ENCODE results near the gene MFAP2.

Gene MFAP2, protein sequence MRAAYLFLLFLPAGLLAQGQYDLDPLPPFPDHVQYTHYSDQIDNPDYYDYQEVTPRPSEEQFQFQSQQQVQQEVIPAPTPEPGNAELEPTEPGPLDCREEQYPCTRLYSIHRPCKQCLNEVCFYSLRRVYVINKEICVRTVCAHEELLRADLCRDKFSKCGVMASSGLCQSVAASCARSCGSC

DNA sequence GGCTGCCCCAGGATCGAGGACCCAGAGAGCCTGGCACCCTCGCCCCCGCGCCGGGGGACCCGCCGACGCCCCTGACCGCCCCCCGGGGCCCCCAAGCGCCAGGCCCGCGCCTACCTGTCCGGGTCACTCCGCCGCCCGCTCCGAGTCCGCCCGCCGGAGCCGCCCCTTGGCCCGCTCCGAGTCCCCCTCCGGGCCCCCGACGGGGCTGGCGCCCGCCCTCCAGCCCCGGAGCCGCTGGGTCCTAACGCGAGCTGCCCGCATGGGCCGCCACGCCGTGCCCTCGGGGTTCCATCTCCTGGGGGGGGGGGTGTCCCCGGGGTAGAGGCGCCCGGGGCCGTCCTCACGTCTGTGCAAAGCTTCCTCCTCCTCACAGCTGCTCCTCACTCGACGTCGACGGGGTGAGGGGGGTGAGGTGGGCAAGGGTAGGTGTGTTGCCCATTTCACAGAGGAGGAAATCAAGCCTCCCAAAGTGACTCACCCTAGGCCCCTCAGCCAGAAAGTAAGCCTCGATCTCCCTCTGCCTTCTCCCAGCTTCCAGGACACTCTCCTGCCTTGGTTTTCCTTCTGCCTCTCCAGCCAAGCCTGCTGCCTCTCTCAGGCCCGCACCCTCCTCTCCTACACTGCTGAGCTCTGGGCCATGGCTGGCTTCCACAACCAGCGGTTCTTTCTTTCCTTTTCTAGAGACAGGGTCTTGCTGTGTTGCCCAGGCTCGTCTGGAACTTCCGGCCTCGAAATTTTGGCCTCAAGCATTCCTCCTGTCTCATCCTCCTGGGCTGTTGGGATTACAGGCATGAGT lies at the start of gene MFAP2:
MFAP2 (minus strand) TSS at position 148 of the 796 bp plus-strand sequence. CDS start 2,347 bp downstream, outside the sequence.
- no peak for DNase-seq

DNA sequence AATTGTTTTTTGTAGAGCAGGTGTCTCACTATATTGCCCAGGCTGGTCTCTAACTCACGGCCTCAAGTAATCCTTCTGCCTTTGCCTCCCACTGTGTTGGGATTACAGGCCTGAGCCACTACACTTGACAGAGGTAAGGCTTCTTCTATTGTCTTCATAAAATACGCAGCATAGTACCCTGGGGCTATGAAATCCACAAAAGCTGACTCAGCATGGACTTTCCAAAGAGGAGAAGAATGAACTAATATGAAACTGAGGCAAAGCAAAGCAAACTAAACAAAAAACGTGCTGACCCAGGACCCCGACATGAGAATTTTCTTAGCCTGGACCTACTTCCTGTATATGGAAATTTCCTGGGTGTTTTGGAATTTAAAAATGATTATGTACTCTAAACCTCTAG lies 49.8 kb upstream of the MFAP2 start:
- DNase-seq: no peak

DNA sequence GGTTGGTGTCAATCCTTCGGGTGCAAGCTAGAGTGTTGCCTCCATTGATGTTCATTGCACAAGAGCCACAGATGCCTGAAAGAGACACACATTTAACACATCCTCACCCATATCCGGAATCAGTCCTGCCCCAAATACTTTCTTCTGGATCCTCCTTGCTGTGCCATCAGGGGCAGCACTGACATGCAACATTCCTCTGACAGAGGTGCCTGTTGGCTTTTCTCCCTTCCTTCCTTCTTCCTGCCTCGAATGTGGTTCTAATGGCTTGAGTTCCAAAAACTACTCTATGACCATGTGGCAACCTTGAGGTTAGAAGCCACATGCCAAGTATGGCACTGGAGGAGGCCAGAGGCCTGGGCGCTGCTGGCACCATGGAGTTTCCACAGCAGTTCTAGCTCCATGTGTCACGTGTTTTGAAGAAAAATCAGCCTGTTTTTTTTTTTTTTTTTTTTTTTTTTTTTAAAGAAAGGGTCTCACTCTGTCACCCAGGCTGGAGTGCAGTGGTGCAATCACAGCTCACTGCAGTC lies 48.3 kb upstream of the MFAP2 start:
- no peak for DNase-seq

DNA sequence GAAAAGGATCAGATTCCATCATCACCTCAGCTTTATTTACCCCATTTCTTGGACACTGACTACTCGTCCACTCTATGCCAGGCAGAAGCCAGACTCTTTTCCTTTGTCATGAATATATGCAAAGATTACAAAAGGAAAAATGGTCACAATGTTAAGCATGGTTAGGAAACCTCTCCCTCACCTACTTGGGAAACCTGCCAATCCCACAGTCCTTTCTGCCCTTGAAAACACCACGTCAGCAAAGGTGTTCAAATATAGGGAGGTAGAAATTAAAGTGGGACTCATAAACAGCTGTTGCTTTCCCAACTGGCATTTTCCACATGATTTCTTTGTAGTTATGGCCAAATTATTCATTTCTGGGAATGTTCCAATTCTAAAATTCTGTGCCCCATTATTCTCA lies 47.5 kb upstream of the MFAP2 start:
- no peak for DNase-seq

DNA sequence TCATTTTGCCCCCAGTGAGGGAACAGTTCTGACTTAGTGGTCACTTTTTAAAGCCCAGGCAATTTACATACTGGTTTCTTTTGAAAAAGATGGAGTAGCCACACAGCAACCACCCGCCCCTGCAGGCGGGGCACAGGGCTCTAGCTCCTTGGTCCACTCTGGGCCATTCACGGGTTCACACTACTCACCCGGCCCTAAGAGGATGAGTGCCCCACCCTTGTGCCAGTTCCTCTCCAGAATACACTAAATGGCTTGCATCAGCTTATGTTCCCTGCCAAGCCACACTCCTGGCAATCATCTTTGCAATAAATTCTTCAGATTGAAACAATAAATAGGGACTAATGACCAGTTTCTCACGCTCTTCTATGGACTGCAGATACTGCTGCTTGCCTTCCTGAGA lies 47.0 kb upstream of the MFAP2 start:
- no peak for DNase-seq

DNA sequence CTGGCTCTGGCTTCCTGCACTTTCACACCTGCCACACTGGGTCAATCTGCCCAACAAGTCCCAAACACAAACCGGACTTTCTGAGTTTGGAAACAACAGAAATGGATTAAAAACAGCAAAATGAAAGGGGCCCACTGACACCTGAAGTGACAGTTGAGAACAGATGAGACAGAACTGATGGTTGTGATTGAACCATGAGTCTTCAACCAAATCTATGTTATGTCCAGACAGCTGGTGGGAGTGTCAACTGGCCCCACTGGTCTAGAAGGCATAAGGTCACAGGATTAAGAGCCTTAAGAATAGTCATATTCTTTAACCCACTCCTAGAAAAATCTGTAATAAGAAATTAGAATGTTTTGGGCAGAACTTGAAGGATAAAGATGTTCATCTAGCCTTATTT lies 44.3 kb upstream of the MFAP2 start:
- no peak for DNase-seq

DNA sequence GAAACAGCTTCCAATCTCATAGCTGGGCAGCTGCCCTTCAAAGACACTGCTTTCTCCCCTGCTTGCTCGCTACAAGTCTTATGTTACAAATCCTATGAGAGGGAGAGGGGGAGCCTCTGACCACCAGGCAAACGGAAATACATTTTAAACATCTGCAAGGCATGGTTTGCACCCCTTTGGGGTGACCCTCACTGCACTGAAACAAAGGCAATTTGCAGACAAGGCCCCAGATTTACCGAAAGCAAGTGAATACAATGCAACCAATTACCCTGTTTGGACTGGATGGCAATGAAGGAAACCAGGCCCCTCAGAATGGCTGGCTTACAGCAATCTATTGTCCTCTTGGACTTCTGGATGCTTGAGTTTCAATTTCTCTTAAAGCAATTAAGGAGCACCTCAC lies 43.2 kb upstream of the MFAP2 start:
- no peak for DNase-seq

DNA sequence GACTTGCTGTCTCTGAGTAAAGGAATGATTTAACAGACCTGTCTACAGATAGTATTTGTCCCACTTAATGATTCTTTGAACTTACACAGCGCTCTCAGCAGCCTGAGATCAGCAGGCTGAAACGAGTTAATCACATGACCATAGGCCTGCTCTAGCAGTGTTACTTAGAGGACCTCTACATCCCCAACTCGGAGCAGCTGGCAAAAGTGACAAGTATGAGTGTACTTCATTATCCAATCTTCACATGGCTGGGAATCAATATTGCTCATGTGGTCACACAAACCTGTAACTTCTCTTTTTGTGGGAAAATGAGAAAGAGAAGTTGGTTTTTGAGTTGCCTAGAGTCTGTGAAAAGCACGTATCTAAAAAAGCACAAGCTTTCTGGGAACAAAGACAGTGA lies 42.7 kb upstream of the MFAP2 start:
- no peak for DNase-seq

DNA sequence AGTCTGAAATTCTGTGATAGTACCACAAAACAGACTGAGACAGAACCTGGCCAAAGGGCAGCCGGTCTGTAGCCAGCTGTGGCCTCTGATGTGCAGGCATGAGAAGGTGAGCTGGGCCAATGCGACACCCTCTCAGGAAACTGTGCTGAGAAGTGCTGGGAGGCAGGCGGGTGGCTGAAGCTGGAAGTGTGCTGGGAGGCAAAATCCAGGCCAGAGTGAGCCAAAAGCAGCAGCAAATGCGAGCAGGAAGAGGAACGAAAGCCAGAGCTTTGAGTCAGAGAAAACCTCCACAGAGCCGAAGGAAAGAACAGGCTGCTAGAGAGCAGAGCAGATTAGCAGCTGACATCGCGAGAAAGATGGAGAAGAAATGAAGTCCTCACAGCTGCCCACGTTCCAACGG lies 41.5 kb upstream of the MFAP2 start:
- DNase-seq: no peak

DNA sequence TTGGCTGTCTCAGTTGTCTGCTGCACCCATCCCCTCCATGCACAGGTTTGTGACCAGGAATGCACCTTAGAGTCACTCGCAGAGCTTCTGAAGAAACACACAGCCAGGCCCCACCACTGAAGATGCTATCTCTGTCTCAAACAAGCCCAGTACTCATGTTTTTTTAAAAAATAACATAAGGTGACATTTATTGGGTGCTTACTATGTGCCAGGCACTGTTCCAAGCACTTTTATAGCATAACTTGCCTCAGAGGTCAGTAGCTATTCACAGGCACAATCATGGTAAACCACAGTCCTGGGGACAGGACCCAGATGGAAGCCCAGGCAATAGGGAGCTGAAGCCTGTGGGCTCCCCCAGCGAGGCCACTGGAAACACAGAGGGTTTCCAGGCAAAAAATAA lies 40.1 kb upstream of the MFAP2 start:
- DNase-seq: no peak

DNA sequence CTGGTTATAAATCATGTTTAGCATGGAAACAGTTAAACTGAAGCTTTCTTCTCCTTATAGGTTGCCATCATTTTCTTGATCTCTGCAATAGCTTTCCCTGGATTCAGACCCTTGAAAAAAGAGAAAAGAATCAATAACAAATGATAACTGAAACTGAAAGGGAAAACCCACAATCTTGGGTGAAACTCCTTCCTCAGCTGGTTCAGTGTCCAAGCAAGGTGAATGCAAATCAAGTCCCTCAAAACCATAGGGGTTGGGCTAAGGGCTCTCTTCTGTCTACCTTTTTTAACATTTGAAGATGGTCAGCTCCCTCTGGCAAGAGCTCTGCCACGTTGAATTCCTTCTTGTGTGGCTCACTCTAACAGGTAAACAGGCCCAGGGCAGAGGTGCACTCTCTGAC lies 38.4 kb upstream of the MFAP2 start:
- no peak for DNase-seq

DNA sequence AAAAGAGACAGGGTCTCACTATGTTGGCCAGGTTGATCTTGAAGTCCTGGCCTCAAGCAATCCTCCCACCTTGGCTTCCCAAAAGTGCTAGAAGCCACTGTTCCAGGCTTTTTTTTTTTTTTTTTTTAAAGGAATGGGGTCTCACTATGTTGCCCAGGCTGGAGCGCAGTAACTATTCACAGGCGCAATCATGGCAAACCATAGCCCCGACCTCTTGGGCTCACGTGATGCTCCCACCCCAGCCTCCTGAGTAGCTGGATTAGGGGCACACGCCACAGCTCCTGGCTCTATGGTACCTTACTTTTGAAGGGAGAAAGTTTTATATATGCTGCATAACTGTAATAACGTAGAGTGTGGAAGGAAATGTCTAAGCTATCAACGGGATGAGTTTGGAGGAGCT lies 37.0 kb upstream of the MFAP2 start:
- DNase-seq: no peak

DNA sequence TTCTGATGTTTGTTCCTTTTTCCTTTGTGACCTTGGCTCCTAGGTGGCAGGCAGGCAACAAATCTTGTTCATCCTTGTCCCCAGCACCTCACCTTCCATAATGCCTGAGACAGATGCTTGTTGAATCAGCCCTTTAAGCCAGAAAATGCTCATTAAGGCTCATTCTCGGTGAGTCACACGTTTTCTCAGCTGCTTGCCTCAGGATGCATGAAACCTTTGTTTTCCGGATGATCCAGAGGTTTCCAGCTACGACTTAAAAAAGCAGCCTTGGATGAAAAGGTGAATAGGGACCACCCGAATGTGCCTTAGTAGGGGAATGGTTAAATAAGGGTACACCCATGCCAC lies 35.9 kb upstream of the MFAP2 start:
- DNase-seq: no peak

DNA sequence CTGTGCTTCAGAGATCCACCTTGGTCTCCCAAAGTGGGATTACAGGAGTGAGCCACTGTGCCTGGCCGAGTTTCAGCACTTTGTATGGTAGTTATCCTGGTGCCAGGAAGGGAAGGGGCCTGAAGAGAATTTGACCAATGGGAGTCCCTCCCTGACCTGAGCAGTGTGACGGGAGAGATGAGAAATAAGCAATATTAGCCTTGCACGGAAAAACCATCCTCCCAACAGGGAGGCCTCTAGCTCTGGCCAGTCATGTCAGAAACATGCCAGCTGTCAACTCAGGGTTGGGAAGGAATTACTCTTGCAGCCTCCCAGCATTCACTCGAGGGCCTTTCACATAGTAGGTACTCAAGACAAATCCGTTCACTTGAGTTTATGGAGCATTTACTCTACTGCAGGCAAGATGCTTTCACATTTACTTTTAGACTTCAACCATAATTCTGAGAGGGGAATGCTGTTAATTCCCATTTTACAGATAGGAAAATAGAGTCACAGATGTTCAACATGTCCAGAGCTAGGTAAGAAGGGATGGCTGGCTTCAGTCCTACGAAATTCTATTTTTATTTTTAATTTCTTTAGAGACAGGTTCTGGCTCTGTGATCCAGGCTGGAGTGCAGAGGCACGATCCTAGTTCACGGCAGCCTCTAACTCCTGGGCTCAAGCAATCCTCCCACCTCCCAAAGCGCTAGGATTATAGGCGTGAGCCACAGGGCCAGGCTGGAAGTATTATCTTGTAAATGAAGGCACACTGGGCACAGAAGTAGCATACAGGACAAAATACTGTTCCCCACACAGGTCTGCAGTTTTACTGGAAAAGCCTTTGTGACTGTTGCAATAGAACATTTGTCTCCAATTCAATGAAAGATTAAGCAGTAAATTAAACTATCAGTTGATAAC lies 34.5 kb upstream of the MFAP2 start:
- no peak for DNase-seq

DNA sequence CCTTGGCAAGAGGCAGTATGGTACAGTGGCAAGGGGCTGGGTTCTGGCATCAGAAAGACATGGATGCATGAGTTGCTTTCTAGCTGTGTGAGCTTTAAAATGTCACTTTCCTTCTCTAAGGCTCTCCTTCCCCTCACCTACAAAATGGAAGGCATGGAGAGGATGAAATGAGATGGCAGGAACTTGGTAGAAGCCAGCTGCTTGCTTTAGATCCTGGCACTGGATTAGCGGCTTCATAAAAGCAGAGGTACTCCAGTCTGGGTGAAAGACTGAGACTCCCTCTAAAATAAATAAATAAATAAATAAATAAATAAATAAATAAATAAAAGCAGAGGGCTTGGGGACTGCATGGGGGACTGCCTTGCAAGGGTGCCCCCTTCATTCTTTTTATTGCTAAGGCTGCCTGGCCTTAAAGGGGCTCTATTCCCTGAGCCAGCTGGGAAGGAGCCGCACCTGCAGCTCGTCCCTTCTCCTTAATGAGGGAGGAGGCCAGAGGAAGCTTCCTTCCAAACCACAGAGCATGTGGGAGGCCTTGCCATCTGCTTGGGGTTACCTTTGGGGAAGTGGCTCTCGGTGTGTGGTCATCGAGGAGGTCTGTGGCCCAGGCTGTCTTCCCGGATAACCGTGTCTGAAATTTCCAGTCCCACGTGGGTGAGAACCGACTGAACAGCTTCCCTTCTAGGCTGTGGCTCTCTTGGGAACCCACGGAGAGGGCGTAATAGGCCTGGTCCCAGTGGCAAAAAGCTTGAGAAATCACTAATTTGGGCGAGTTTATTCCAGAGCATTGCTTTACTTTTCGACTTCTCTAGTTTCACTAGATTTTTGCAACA lies 33.3 kb upstream of the MFAP2 start:
- no peak for DNase-seq

DNA sequence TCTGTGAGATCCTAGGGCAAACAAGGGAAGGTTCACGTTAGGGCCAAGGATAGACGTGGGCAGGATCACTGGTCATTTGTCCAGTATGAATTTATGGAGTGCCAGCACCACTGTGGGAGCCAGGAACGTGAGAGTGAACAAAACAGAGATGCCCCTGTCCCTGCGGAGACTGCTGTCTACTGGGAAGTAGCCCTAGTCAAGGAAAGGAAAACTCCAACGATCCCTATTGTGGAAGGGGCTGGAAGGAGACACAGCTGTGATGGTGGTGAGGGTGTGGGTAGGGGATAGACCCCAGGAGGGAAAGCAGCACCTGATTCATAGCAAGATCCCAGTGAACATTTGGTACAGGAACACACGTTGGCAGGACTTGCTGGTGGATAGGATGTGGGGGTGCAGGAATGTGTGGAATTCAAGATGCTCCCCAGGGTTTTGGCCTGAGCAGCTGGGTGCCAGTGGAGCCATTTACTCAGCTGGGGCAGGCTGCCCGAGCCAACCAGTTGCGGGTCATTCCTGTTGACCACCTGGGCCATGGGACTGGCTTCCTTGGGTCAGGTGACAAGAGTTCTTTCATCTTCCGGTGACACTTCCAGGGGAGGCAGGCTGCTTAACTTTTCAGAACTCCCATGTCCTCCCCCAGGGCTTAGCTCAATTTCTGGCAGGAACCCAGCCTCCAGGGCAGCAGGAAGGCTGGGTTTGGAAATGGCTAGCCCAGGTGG lies 32.5 kb upstream of the MFAP2 start:
- DNase-seq: no peak

DNA sequence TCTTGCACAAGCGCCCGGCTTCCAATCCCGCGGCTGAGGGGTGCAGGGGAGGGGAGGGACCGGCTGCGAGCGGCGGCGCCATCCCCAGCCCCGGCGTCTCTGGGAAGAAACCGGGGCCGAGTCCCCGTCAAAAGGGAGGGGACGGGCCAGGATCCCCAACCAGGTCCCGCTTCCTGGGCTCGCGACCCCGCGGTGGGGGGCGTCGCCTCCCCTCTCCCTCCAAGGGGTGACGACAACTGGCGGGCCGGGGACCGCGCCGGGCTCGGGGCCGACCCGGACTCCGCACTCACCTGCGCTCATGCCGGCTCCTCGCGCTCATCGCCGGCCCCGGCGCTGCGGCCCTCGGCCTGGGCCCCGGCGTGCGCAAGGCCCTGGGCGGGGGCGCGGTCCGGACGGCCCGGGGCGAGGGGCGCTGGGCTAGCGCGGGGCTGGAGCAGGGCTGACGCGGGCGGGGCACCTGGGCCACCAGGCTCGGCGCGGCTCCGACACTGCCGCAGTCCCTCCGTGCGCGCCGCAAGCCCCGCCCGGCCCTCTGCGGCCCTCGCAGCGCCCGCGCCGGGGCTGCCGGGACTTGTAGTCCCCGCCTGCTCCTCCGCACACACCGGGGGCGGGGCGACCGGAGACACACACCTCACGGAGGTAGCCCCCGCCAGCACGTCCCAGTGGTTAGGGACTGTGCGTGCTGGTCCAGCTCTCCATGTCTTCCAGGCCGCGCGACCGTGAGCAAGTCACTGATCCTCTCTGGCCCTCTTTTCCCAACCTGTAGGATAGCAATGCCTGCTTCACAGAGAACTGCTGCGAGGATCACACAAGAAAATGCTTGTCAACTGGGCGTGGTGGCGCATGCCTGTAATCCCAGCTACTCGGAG lies 31.3 kb upstream of the MFAP2 start, which contains the start of gene ATP13A2:
ATP13A2 (minus strand) TSS at position 490 of the 869 bp plus-strand sequence; CDS start at position 300, 190 bp downstream.
- peak; percentile 62 for DNase-seq

DNA sequence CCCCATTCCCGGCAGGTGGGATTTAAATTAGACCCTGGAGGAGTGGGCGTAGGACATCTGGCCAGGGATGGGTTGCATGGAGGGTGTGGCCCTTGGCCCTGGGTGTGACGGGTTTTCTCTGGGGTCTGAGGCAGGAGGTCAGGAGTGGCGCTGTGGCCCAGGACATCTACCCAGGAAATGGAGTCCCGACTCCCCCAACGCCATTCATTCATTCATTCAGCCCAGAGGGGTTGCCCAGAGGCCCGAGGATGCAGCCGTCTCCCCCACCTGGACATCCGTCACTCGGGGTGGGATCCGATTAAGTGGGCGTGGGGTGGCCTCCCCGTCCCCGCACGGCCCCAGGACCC lies 30.6 kb upstream of the MFAP2 start:
- no peak for DNase-seq

DNA sequence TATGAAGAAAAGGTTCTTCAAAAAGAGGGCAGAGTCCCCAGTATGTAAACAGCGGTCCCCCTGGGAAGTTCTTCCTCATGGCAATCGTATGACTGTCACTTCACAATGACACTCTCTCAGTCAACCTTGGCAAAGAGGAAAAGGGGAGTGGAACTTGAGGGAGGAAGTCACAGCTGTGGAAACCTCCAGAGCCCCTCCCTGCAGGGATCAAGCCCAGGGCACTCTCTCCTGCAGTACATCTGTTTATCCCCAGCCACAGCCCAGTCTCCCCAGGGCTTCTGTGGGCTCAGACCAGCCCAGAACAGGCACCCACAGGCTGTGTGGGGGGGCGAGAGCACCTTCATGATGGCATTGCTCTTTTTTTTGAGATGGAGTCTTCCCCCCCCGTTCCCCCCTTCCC lies 29.3 kb upstream of the MFAP2 start:
- DNase-seq: no peak

DNA sequence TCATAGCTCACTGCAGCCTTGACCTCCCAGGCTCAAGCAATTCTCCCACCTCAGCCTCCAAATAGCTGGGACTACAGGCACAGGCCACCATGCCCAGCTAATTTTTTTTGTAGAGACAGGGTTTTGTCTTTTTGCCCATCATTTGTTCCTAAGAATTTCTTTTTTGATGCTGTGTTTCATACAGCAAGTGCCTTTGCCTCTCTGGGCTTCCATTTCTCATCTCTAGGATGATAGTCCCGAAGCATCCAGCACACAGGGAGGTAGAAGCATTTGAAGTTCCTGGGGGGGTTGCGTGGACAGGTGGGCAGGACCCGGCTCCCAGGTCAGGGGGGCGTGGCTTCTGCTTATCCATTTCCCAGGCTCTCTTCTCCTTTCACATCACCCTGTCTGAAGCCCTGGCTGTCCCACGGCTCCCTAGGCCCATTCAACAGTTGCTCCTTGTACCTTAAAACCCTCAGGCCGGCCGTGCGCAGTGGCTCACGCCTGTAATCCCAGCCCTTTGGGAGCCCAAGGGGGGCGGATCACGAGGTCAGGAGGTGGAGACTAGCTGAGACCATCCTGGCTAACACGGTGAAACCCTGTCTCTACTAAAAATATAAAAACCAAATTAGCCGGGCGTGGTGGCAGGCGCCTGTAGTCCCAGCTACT lies 27.9 kb upstream of the MFAP2 start:
- no peak for DNase-seq

Measured in NCI-H510A treated with DMSO at 0.1 percent for 48 hours (cell line).